Fibroblast of villous mesenchyme (primary cell): Measurements from ENCODE around the gene XRCC4. TPM values are rescaled to one million over a fixed set of nuclear protein-coding genes. Genes with fewer than 3 reads are reported as not detected.

ENCODE experiments used
- DNase-seq: peaks from one replicate; pipeline ENCODE4 v3.0.0-alpha.2; 2010; ENCODE audit warnings: low read depth
- H3K4me3 ChIP-seq: 2 replicates; pipeline ENCODE4 v1.5.1; 2011; ENCODE audit warnings: low read depth, mild to moderate bottlenecking, low read length
- total RNA-seq: library from RNA; depleted of rRNA; stranded (reverse); fragments of >200 nt; gene quantifications from 2 replicates; pipeline ENCODE4 v1.2.3, GENCODE V29; 2012
- TF ChIP-seq, protein P1 (sequence below): IDR thresholded peaks from 2 replicates; pipeline ENCODE4 v1.5.1; 2012; ENCODE audit warnings: low read depth, mild to moderate bottlenecking, low read length; ENCODE audit not compliant: insufficient read depth

XRCC4 gene
- total RNA-seq, 1 donor = 13.0 TPM

- TF ChIP-seq, protein P1, sequence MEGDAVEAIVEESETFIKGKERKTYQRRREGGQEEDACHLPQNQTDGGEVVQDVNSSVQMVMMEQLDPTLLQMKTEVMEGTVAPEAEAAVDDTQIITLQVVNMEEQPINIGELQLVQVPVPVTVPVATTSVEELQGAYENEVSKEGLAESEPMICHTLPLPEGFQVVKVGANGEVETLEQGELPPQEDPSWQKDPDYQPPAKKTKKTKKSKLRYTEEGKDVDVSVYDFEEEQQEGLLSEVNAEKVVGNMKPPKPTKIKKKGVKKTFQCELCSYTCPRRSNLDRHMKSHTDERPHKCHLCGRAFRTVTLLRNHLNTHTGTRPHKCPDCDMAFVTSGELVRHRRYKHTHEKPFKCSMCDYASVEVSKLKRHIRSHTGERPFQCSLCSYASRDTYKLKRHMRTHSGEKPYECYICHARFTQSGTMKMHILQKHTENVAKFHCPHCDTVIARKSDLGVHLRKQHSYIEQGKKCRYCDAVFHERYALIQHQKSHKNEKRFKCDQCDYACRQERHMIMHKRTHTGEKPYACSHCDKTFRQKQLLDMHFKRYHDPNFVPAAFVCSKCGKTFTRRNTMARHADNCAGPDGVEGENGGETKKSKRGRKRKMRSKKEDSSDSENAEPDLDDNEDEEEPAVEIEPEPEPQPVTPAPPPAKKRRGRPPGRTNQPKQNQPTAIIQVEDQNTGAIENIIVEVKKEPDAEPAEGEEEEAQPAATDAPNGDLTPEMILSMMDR = no peak
- no peak overlapping the region for H3K4me3 ChIP-seq
- DNase-seq = peak; percentile 33
Observed at GRCh38 chr5:83321483-83322055, 244.2 kb downstream of the XRCC4 start.

GRCh38 chr5:83322273-83322924 lies 245.1 kb downstream of the XRCC4 start:
- no peak overlapping the region for H3K4me3 ChIP-seq
- no peak for DNase-seq
- TF ChIP-seq, protein P1 = no peak

DNA sequence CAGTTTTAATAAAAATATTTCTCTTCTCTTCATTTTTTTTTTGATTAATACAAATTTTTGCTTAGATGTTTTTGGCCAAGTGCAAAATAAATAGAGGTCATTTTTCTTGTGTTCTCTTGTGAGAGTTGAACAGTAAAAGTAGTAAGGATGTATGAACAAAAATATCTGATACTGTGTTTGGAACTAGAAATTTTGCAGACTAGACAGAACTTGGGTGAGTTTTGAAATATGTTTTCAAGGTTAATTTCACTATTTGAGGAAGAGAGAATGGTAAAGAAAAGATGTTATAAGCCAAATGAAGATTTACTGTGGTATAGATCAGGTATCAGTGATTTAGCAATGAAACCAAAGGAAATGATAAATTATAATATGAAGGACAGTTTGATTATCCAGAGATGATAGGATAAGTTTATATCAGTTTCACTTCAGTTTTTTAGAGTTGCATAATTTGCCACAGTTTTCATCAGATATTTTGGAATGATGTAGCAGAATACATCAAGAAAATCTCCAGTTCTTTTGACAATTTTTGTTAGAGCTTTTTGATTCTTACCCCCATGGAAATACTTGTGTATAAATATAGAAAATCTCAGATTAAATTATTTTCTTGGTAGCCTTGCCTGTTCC lies 246.3 kb downstream of the XRCC4 start:
- no peak for DNase-seq
- H3K4me3 ChIP-seq = no peak overlapping the region
- TF ChIP-seq, protein P1 = no peak

DNA sequence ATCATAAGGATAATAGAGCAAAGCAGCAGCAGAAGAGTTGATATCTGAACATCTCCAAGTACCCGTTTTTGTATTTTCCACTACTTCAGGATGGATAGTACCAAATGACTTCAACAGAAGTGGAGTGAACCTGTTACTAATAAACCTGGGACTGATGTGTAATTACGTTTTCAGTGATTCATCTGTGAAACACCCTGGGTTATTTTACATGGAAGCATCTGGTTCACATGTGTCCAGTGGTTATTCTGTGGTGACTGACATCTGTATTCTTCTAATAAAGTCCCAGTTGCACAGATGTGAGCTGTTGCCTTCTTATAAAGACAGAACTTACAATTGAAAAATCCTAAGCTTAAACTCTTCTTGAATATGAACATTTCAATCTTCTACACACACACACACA lies 254.5 kb downstream of the XRCC4 start:
- TF ChIP-seq, protein P1 = no peak
- peak; percentile 43 for DNase-seq
- H3K4me3 ChIP-seq = no peak overlapping the region

- H3K4me3 ChIP-seq = no peak overlapping the region
- TF ChIP-seq, protein P1 = no peak
- DNase-seq = no peak
Observed at GRCh38 chr5:83337453-83338035, 260.2 kb downstream of the XRCC4 start.

- DNase-seq = peak; percentile 14
- no peak overlapping the region for H3K4me3 ChIP-seq
- TF ChIP-seq, protein P1 = no peak
Observed at GRCh38 chr5:83340511-83340918, 263.2 kb downstream of the XRCC4 start.
